ENCODE measurements around the gene CFB. TPM values are rescaled to one million over a fixed set of nuclear protein-coding genes. Genes with fewer than 3 reads are reported as not detected.
"Not testable (repeated sequence)": the region's sequence is repeated elsewhere in the genome, so short reads cannot be mapped to it uniquely, and the experiment has no call there.

Gene CFB
- total RNA-seq, 1 experiment from 2014 or later, result 5.6 TPM

- DNase-seq (ENCODE audit: low read depth, low spot score), result no peak
- Histone ChIP-seq H3K27ac (ENCODE audit: low read length) (no peak overlapping the region), H3K4me3 (ENCODE audit: low read depth in 2 of 2, low read length in 2 of 2) (no peak overlapping the region), H3K9me3 (ENCODE audit: control insufficient read depth, insufficient read depth, low read depth, low read length) (no peaks in the 10 kb centered on the region), H3K36me3 (ENCODE audit: control insufficient read depth, insufficient read depth, low read length) (no peaks in the 10 kb centered on the region), H3K4me1 (ENCODE audit: control insufficient read depth, insufficient read depth, low read length) (no peaks in the 10 kb centered on the region; the same call in 1 of the 2 replicates), H3K27me3 (ENCODE audit: control insufficient read depth, insufficient read depth, low read length) (no peaks in the 10 kb centered on the region)
- BruUV-seq (replicated peaks), result no TSS peak
- CTCF ChIA-PET, result no interaction called here
- ATAC-seq, result no peak
- POLR2A ChIA-PET, result no interaction called here
- no peak for TF ChIP-seq SIN3A (IDR thresholded peaks at IDR 0.05; ENCODE audit: borderline replicate concordance, insufficient read depth, low read depth, low read length)
- no peak for TF ChIP-seq CTCF (IDR thresholded peaks at IDR 0.05)
- TF ChIP-seq, protein P1, sequence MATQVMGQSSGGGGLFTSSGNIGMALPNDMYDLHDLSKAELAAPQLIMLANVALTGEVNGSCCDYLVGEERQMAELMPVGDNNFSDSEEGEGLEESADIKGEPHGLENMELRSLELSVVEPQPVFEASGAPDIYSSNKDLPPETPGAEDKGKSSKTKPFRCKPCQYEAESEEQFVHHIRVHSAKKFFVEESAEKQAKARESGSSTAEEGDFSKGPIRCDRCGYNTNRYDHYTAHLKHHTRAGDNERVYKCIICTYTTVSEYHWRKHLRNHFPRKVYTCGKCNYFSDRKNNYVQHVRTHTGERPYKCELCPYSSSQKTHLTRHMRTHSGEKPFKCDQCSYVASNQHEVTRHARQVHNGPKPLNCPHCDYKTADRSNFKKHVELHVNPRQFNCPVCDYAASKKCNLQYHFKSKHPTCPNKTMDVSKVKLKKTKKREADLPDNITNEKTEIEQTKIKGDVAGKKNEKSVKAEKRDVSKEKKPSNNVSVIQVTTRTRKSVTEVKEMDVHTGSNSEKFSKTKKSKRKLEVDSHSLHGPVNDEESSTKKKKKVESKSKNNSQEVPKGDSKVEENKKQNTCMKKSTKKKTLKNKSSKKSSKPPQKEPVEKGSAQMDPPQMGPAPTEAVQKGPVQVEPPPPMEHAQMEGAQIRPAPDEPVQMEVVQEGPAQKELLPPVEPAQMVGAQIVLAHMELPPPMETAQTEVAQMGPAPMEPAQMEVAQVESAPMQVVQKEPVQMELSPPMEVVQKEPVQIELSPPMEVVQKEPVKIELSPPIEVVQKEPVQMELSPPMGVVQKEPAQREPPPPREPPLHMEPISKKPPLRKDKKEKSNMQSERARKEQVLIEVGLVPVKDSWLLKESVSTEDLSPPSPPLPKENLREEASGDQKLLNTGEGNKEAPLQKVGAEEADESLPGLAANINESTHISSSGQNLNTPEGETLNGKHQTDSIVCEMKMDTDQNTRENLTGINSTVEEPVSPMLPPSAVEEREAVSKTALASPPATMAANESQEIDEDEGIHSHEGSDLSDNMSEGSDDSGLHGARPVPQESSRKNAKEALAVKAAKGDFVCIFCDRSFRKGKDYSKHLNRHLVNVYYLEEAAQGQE (IDR thresholded peaks at IDR 0.05; ENCODE audit: insufficient read depth in 1 of 2, low read depth in 2 of 2, low read length in 1 of 2), result no peak
- no peak for TF ChIP-seq POLR2AphosphoS5 (IDR thresholded peaks at IDR 0.05; ENCODE audit: low read depth, low read length)
- no peak for TF ChIP-seq TCF7L2 (IDR thresholded peaks at IDR 0.05; ENCODE audit: low read depth, low read length)
- intact Hi-C loops (cut with micrococcal nuclease; ENCODE audit: unreplicated experiment) (no loop called here), in situ Hi-C loops (cut with HindIII; ENCODE audit: low pct_unique_long_range_greater_than_20kb, low sequenced_read_pairs) (no loop called here)
Observed at GRCh38 chr6:31928672-31928939, 17.3 kb upstream of the CFB start.

GRCh38 chr6:31930962-31931361, 14.9 kb upstream of the CFB start:
- no peak for DNase-seq (ENCODE audit: low read depth, low spot score)
- Histone ChIP-seq H3K27ac (ENCODE audit: low read length) (no peak overlapping the region), H3K36me3 (ENCODE audit: control insufficient read depth, insufficient read depth, low read length) (no peaks in the 10 kb centered on the region), H3K4me3 (ENCODE audit: low read depth in 2 of 2, low read length in 2 of 2) (no peak overlapping the region), H3K27me3 (ENCODE audit: control insufficient read depth, insufficient read depth, low read length) (no peaks in the 10 kb centered on the region), H3K9me3 (ENCODE audit: control insufficient read depth, insufficient read depth, low read depth, low read length) (no peaks in the 10 kb centered on the region), H3K4me1 (ENCODE audit: control insufficient read depth, insufficient read depth, low read length) (no peaks in the 10 kb centered on the region; the same call in 1 of the 2 replicates)
- TF ChIP-seq SIN3A (IDR thresholded peaks at IDR 0.05; ENCODE audit: borderline replicate concordance, insufficient read depth, low read depth, low read length) (no peak), POLR2AphosphoS5 (IDR thresholded peaks at IDR 0.05; ENCODE audit: low read depth, low read length) (no peak), CTCF (IDR thresholded peaks at IDR 0.05) (no peak)
- TF ChIP-seq, protein P1 (IDR thresholded peaks at IDR 0.05; ENCODE audit: insufficient read depth in 1 of 2, low read depth in 2 of 2, low read length in 1 of 2), result no peak
- BruUV-seq (replicated peaks), result no TSS peak
- POLR2A ChIA-PET, result no interaction called here
- no peak for ATAC-seq
- in situ Hi-C loops (cut with HindIII; ENCODE audit: low pct_unique_long_range_greater_than_20kb, low sequenced_read_pairs) (no loop called here), intact Hi-C loops (cut with micrococcal nuclease; ENCODE audit: unreplicated experiment) (no loop called here)
- CTCF ChIA-PET, result no interaction called here

DNA sequence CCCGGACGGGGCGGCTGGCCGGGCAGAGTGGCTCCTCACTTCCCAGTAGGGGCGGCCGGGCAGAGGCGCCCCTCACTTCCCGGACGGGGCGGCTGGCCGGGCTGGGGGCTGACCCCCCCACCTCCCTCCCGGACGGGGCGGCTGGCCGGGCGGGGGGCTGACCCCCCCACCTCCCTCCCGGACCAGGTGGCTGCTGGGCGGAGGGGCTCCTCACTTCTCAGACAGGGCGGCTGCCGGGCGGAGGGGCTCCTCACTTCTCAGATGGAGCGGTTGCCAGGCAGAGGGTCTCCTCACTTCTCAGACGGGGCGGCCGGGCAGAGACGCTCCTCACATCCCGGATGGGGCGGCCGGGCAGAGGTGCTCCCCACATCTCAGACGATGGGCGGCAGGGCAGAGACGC, 13.8 kb upstream of the CFB start:
- H3K27ac ChIP-seq (ENCODE audit: low read length); POLR2A ChIA-PET; intact Hi-C loops (cut with micrococcal nuclease; ENCODE audit: unreplicated experiment); H3K9me3 ChIP-seq (ENCODE audit: control insufficient read depth, insufficient read depth, low read depth, low read length); H3K4me3 ChIP-seq (ENCODE audit: low read depth in 2 of 2, low read length in 2 of 2); H3K27me3 ChIP-seq (ENCODE audit: control insufficient read depth, insufficient read depth, low read length); H3K4me1 ChIP-seq (ENCODE audit: control insufficient read depth, insufficient read depth, low read length); H3K36me3 ChIP-seq (ENCODE audit: control insufficient read depth, insufficient read depth, low read length); BruUV-seq (replicated peaks); DNase-seq (ENCODE audit: low read depth, low spot score); CTCF ChIA-PET; ATAC-seq; in situ Hi-C loops (cut with HindIII; ENCODE audit: low pct_unique_long_range_greater_than_20kb, low sequenced_read_pairs): not testable (repeated sequence)

All from Panc1 (cell line).